GM23248 (cell line): ENCODE measurements around the gene GPER1.

Source experiments
- EZH2 ChIP-seq: fragments of 200-600 bp; sonication (generic); IDR thresholded peaks from 2 replicates; pipeline ENCODE4 v1.6.1; 2018; ENCODE audit warnings: antibody characterized with exemption, mild to moderate bottlenecking; ENCODE audit not compliant: insufficient read depth, poor library complexity, severe bottlenecking
- EZH2phosphoT487 ChIP-seq: fragments of 200-600 bp; sonication (generic); IDR thresholded peaks from 2 replicates; pipeline ENCODE4 v1.6.1; 2018; ENCODE audit warnings: antibody characterized with exemption, moderate library complexity, mild to moderate bottlenecking, low read depth; ENCODE audit not compliant: insufficient read depth

- TF ChIP-seq EZH2 = no peak
- TF ChIP-seq EZH2phosphoT487 = no peak
Measured at GRCh38 chr7:1055491-1055955, 32.4 kb upstream of the GPER1 start.
